HepG2 (cell line): ENCODE measurements around the gene DNAJC2. TPM values are rescaled to one million over a fixed set of nuclear protein-coding genes. Genes with fewer than 3 reads are reported as not detected.

Experiments
- BRD4 ChIP-seq: sonication (generic); formaldehyde crosslinking; IDR thresholded peaks from 2 replicates; pipeline ENCODE4 v1.4.0; 2020; ENCODE audit warnings: missing genetic modification reagents
- EP300 ChIP-seq, 3 experiments: sonication (generic) in 1 of 3; formaldehyde crosslinking in 1 of 3; IDR thresholded peaks; 2 replicates each; pipeline versions ENCODE4 v1.5.1 to v1.6.1; 2011 to 2020; ENCODE audit warnings: low read depth in 2 of 3, low read length in 2 of 3, borderline replicate concordance in 1 of 3, improper control_type of control experiment in 1 of 3, mild to moderate bottlenecking in 1 of 3, missing genetic modification reagents in 1 of 3, moderate library complexity in 1 of 3
- FOSL2 ChIP-seq: sonication (generic); formaldehyde crosslinking; IDR thresholded peaks from 2 replicates; pipeline ENCODE4 v1.4.0; 2020; ENCODE audit warnings: missing genetic modification reagents
- FOXA3 ChIP-seq: IDR thresholded peaks from 2 replicates; pipeline ENCODE4 v1.6.1; 2016; ENCODE audit warnings: missing genetic modification reagents, missing compliant biosample characterization
- MBNL3 ChIP-seq: fragments of 250-450 bp; sonication (Bioruptor Pico); conservative IDR thresholded peaks from 2 replicates; pipeline ENCODE4 v1.8.0; 2022; ENCODE audit warnings: mild to moderate bottlenecking, inconsistent platforms
- NFKBIZ ChIP-seq: IDR thresholded peaks from 2 replicates; pipeline ENCODE4 v1.6.1; 2018; ENCODE audit warnings: missing genetic modification reagents, missing compliant biosample characterization
- ONECUT2 ChIP-seq: sonication (generic); formaldehyde crosslinking; IDR thresholded peaks from 2 replicates; pipeline ENCODE4 v1.4.0; 2020; ENCODE audit warnings: missing genetic modification reagents
- RBAK ChIP-seq: sonication (generic); formaldehyde crosslinking; IDR thresholded peaks from 2 replicates; pipeline ENCODE4 v1.5.1; 2020; ENCODE audit warnings: mild to moderate bottlenecking, missing genetic modification reagents
- RXRA ChIP-seq: sonication (generic); formaldehyde crosslinking; IDR thresholded peaks from 2 replicates; pipeline ENCODE4 v1.5.1; 2020; ENCODE audit warnings: missing genetic modification reagents
- SOX5 ChIP-seq: IDR thresholded peaks from 2 replicates; pipeline ENCODE4 v1.6.1; 2016; ENCODE audit warnings: borderline replicate concordance
- SPEN ChIP-seq: sonication (generic); formaldehyde crosslinking; IDR thresholded peaks from 2 replicates; pipeline ENCODE4 v1.5.1; 2020; ENCODE audit warnings: low read depth, mild to moderate bottlenecking, missing genetic modification reagents
- TAF15 ChIP-seq: fragments of 200-400 bp; formaldehyde crosslinking; IDR thresholded peaks from one replicate; pipeline ENCODE4 v1.6.1; 2018; ENCODE audit warnings: mild to moderate bottlenecking, low read depth, low read length; ENCODE audit not compliant: poor library complexity, severe bottlenecking
- TMF1 ChIP-seq: sonication (generic); formaldehyde crosslinking; IDR thresholded peaks from 2 replicates; pipeline ENCODE4 v1.8.1; 2022; ENCODE audit warnings: low read depth, missing genetic modification reagents
- WIZ ChIP-seq: sonication (generic); formaldehyde crosslinking; IDR thresholded peaks from 2 replicates; pipeline ENCODE4 v1.5.1; 2020; ENCODE audit warnings: mild to moderate bottlenecking, missing genetic modification reagents
- ZNF207 ChIP-seq: fragments of 450-650 bp; IDR thresholded peaks from 2 replicates; pipeline ENCODE4 v1.6.1; 2016; ENCODE audit warnings: antibody characterized with exemption, borderline replicate concordance
- ZNF232 ChIP-seq: sonication (generic); formaldehyde crosslinking; IDR thresholded peaks from 2 replicates; pipeline ENCODE4 v1.4.0; 2020; ENCODE audit warnings: missing genetic modification reagents, borderline replicate concordance
- ZNF3 ChIP-seq: IDR thresholded peaks from 2 replicates; pipeline ENCODE4 v1.7.0; 2017; ENCODE audit warnings: inconsistent platforms
- ZNF777 ChIP-seq: sonication (generic); formaldehyde crosslinking; IDR thresholded peaks from 2 replicates; pipeline ENCODE4 v1.4.0; 2020; ENCODE audit warnings: missing genetic modification reagents
- ZSCAN30 ChIP-seq: sonication (generic); formaldehyde crosslinking; IDR thresholded peaks from 2 replicates; pipeline ENCODE4 v1.5.0; 2020; ENCODE audit warnings: mild to moderate bottlenecking, missing genetic modification reagents
- polyA plus RNA-seq, 8 experiments: library from polyadenylated mRNA; depleted of rRNA in 3 of 8; stranded (reverse) in 7 of 8; unstranded in 1 of 8; fragments of >200 nt; fragmentation: Illumina TruSeq in 4 of 8; extraction: Trizol in 4 of 8; gene quantifications; 2 replicates each; pipeline versions ENCODE4 v1.2.1 to v1.2.3, GENCODE V29; 2011 to 2016; ENCODE audit warnings: low read depth in 4 of 8, missing spikeins in 1 of 8, mixed read lengths in 1 of 8; ENCODE audit not compliant: insufficient read depth in 1 of 8
- total RNA-seq, 5 experiments: library from RNA; depleted of rRNA; stranded (reverse); fragments of >200 nt; fragmentation: Illumina TruSeq; extraction: Trizol; gene quantifications; 2 replicates each; pipeline ENCODE4 v1.2.3, GENCODE V29; 2016; ENCODE audit warnings: low read depth in 1 of 5
- TF ChIP-seq, protein P1 (sequence below): sonication (generic); formaldehyde crosslinking; IDR thresholded peaks from 2 replicates; pipeline ENCODE4 v1.5.0; 2020; ENCODE audit warnings: missing genetic modification reagents
- TF ChIP-seq, protein P2 (sequence below): sonication (generic); formaldehyde crosslinking; conservative IDR thresholded peaks from 2 replicates; pipeline ENCODE4 v1.5.0; 2020; ENCODE audit warnings: missing genetic modification reagents
- TF ChIP-seq, protein P3 (sequence below): IDR thresholded peaks from 2 replicates; pipeline ENCODE4 v1.6.1; 2016; ENCODE audit warnings: low read depth, missing genetic modification reagents, missing compliant biosample characterization

The DNAJC2 gene
- total and polyA plus RNA-seq, 2 of the 13 experiments (the other 11 are each of a cell fraction or from before 2014, with no cell fraction given): 19.6 to 42.0 TPM

DNA sequence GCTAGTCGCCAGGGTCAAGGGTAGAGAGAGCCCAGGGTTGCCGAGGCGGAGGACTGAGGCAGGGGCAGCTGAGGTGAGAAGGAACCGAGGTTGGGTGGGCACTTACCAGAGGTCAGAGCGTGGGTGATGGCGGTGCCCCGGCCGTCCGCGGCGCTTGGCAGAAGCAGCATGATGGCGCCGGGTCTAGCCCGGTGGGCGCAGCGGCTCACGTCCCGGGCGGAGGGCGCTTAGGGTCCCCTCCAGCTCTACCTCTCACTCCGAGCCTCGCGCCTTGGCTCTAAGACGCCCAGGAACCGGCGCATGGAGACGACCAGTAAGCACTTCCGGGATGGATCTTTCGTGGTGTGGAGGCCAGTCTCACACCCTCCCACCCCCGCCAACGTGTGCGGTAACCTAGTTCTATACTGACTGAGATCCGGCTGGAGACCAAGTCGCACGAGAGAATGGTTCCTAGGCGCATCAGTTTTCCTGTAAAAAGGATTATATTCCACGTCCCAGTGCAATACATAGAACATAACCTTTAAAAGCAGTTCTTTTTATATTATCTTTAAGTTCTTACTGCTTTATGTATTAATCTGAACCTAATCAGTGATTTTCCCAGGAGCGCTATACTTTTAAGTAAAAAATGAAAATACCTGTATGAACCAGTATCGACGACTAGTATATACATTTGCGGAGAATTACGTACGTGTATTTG is at the start of gene DNAJC2 (continued):
- TF ChIP-seq, protein P1, sequence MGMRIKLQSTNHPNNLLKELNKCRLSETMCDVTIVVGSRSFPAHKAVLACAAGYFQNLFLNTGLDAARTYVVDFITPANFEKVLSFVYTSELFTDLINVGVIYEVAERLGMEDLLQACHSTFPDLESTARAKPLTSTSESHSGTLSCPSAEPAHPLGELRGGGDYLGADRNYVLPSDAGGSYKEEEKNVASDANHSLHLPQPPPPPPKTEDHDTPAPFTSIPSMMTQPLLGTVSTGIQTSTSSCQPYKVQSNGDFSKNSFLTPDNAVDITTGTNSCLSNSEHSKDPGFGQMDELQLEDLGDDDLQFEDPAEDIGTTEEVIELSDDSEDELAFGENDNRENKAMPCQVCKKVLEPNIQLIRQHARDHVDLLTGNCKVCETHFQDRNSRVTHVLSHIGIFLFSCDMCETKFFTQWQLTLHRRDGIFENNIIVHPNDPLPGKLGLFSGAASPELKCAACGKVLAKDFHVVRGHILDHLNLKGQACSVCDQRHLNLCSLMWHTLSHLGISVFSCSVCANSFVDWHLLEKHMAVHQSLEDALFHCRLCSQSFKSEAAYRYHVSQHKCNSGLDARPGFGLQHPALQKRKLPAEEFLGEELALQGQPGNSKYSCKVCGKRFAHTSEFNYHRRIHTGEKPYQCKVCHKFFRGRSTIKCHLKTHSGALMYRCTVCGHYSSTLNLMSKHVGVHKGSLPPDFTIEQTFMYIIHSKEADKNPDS (CRISPR knock-in tag): no peak
- TF ChIP-seq, protein P2, sequence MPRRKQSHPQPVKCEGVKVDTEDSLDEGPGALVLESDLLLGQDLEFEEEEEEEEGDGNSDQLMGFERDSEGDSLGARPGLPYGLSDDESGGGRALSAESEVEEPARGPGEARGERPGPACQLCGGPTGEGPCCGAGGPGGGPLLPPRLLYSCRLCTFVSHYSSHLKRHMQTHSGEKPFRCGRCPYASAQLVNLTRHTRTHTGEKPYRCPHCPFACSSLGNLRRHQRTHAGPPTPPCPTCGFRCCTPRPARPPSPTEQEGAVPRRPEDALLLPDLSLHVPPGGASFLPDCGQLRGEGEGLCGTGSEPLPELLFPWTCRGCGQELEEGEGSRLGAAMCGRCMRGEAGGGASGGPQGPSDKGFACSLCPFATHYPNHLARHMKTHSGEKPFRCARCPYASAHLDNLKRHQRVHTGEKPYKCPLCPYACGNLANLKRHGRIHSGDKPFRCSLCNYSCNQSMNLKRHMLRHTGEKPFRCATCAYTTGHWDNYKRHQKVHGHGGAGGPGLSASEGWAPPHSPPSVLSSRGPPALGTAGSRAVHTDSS (CRISPR knock-in tag): peak; percentile 91; the same call in 1 of the 2 replicates
- TF ChIP-seq ZNF3 (CRISPR knock-in tag): no peak
- TF ChIP-seq SOX5 (CRISPR knock-in tag): peak; percentile 54; the same call in 1 of the 2 replicates
- TF ChIP-seq SPEN (CRISPR knock-in tag): peak; percentile 88
- TF ChIP-seq ONECUT2: peak; percentile 53
- peak; percentile 41; the same call in 1 of the 2 replicates for TF ChIP-seq ZNF777 (CRISPR knock-in tag)
- TF ChIP-seq TAF15: no peak
- TF ChIP-seq, protein P3, sequence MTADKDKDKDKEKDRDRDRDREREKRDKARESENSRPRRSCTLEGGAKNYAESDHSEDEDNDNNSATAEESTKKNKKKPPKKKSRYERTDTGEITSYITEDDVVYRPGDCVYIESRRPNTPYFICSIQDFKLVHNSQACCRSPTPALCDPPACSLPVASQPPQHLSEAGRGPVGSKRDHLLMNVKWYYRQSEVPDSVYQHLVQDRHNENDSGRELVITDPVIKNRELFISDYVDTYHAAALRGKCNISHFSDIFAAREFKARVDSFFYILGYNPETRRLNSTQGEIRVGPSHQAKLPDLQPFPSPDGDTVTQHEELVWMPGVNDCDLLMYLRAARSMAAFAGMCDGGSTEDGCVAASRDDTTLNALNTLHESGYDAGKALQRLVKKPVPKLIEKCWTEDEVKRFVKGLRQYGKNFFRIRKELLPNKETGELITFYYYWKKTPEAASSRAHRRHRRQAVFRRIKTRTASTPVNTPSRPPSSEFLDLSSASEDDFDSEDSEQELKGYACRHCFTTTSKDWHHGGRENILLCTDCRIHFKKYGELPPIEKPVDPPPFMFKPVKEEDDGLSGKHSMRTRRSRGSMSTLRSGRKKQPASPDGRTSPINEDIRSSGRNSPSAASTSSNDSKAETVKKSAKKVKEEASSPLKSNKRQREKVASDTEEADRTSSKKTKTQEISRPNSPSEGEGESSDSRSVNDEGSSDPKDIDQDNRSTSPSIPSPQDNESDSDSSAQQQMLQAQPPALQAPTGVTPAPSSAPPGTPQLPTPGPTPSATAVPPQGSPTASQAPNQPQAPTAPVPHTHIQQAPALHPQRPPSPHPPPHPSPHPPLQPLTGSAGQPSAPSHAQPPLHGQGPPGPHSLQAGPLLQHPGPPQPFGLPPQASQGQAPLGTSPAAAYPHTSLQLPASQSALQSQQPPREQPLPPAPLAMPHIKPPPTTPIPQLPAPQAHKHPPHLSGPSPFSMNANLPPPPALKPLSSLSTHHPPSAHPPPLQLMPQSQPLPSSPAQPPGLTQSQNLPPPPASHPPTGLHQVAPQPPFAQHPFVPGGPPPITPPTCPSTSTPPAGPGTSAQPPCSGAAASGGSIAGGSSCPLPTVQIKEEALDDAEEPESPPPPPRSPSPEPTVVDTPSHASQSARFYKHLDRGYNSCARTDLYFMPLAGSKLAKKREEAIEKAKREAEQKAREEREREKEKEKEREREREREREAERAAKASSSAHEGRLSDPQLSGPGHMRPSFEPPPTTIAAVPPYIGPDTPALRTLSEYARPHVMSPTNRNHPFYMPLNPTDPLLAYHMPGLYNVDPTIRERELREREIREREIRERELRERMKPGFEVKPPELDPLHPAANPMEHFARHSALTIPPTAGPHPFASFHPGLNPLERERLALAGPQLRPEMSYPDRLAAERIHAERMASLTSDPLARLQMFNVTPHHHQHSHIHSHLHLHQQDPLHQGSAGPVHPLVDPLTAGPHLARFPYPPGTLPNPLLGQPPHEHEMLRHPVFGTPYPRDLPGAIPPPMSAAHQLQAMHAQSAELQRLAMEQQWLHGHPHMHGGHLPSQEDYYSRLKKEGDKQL (CRISPR knock-in tag): no peak
- no peak for TF ChIP-seq ZNF207
- no peak for TF ChIP-seq RBAK
- no peak for TF ChIP-seq MBNL3
- peak; percentile 46; the same call in 1 of the 2 replicates for TF ChIP-seq ZSCAN30
- peak; percentile 74 for TF ChIP-seq FOXA3 (CRISPR knock-in tag)
- peak; percentile 80; the same call in 1 of the 2 replicates for TF ChIP-seq TMF1 (CRISPR knock-in tag)
- peak in 1 of 2 experiments; percentile 51; a peak in 1 of 4 replicates for TF ChIP-seq EP300 (IDR thresholded peaks at IDR 0.05; ENCODE audit: low read depth in 2 of 2, low read length in 2 of 2)
- TF ChIP-seq EP300 (CRISPR knock-in tag; IDR thresholded peaks at IDR 0.05; ENCODE audit: borderline replicate concordance): no peak; the same call in 1 of the 2 replicates
- TF ChIP-seq RXRA (CRISPR knock-in tag): peak; percentile 47; the same call in 1 of the 2 replicates
- TF ChIP-seq WIZ (CRISPR knock-in tag): peak; percentile 82
- TF ChIP-seq NFKBIZ (CRISPR knock-in tag): peak; percentile 78; the same call in 1 of the 2 replicates
- TF ChIP-seq ZNF232 (CRISPR knock-in tag): peak; percentile 60; the same call in 1 of the 2 replicates
- TF ChIP-seq FOSL2 (CRISPR knock-in tag): peak; percentile 67; the same call in 1 of the 2 replicates
- TF ChIP-seq BRD4 (CRISPR knock-in tag): peak; percentile 96
